ENCODE results near the gene ARL6IP5.

ARL6IP5 gene, protein sequence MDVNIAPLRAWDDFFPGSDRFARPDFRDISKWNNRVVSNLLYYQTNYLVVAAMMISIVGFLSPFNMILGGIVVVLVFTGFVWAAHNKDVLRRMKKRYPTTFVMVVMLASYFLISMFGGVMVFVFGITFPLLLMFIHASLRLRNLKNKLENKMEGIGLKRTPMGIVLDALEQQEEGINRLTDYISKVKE

GRCh38 chr3:69084326-69085167 lies at the start of gene ARL6IP5:
Gene ARL6IP5, plus strand, starts transcription at chr3:69084937. Its CDS starts 111 bp downstream, at chr3:69085048.
- in situ Hi-C loops (cut with HindIII; ENCODE audit: low sequenced_read_pairs), result loop anchor here (5.0 kb wide), 1 partner anchor 67 kb away; no protein-coding TSS in a partner anchor

GRCh38 chr3:69044608-69045007 lies 40.1 kb upstream of the ARL6IP5 start:
- in situ Hi-C loops (cut with HindIII; ENCODE audit: low sequenced_read_pairs), result no loop called here

- in situ Hi-C loops (cut with HindIII; ENCODE audit: low sequenced_read_pairs), result no loop called here
Measured at GRCh38 chr3:69048990-69049389, 35.7 kb upstream of the ARL6IP5 start.

DNA sequence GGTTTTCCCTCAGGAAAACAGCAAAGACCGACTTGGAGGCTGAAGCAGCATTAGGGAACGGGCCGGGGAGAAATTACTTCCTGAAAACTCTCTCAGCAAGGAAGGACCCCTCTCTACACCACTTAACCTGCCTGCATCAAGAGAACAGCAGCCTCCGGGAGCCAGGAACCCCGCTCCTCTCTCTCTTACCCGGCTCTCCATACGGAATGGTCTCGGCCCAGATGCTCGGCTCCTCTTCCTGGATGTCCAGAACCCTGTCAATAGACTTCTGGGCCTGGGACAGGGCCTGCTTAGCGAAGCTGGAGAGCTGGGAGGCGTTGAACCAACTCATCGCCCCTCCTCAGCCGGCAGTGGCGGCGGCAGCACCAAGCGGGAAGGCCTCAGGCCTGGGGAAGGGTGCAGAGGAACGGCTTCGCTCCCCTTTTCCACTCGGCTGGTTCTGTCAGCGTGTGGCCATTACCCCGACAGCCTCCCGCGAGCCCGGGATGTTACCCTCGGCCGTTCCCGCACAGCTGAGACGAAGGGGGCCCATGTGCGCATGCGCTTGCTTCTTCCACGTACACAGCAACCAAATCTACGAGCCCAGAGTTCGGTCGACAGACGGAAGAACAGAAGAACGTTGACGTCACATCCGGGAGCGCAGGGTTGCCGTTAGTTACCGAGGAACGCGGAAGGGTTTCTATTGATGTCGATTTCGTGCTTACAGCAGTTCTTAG lies 32.8 kb upstream of the ARL6IP5 start, which contains the start of gene TMF1:
TSS of gene TMF1 (minus strand) at position 578 of the 716 bp plus-strand sequence. CDS start at position 331, 247 bp downstream.
- in situ Hi-C loops (cut with HindIII; ENCODE audit: low sequenced_read_pairs), result no loop called here

DNA sequence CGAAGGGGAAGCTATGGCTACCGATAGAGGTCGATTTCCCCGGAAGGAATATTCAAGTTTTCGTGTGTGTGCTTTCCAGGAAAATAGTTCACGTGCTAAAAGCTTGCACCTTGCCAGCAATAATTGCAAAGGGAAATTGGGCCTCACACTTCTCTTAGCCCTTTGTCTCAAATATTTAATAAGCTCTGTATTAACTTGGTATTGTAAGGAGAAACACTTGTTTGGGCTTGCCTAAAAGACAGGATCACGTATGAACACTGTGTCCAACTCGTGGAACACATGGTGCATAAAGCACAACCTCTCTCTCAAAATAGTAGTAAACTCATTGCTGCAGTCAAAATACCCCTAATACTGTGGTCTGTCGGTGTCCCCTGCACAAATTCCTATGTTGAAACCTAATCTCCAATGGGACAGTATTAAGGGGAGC lies 32.3 kb upstream of the ARL6IP5 start:
- in situ Hi-C loops (cut with HindIII; ENCODE audit: low sequenced_read_pairs), result no loop called here

- in situ Hi-C loops (cut with HindIII; ENCODE audit: low sequenced_read_pairs), result no loop called here
Measured at GRCh38 chr3:69058180-69058946, 26.4 kb upstream of the ARL6IP5 start.

DNA sequence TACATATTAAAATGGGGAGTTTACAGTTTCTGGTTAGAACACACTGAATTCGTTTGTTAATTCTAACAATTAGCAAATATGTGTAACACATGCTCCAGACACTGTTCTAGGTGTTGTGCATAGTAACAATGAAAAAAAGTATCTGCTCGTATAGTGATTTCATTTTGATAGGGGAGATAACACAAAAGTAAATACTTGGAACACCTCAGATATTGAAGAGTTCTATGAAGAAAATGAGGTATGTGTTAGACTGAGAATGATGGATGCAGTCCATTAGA lies 25.9 kb upstream of the ARL6IP5 start:
- in situ Hi-C loops (cut with HindIII; ENCODE audit: low sequenced_read_pairs), result no loop called here

- in situ Hi-C loops (cut with HindIII; ENCODE audit: low sequenced_read_pairs), result loop anchor here (5.0 kb wide), 1 partner anchor 108 kb away; no protein-coding TSS in a partner anchor
Measured at GRCh38 chr3:69059688-69060087, 25.0 kb upstream of the ARL6IP5 start.

DNA sequence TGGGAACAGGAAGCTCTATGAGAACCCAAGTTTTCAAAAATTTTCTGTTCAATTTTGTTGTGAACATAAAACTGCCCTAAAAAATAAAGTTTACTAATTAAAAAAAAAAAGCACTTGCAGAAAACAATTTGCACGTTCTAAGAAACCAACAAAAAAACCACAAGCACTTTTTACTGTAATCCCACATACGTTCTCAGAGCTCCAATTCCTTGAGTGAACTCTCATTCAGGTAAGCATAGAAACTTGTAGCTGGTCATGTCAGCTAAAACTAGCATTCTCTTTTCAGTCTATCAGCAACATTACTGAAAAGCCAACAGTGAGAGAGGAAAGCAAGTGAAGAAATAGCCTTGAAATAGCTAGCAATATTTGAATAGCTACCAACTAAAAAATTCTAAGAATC lies 21.1 kb upstream of the ARL6IP5 start:
- in situ Hi-C loops (cut with HindIII; ENCODE audit: low sequenced_read_pairs), result loop anchor here (5.0 kb wide), 1 partner anchor 104 kb away; no protein-coding TSS in a partner anchor

DNA sequence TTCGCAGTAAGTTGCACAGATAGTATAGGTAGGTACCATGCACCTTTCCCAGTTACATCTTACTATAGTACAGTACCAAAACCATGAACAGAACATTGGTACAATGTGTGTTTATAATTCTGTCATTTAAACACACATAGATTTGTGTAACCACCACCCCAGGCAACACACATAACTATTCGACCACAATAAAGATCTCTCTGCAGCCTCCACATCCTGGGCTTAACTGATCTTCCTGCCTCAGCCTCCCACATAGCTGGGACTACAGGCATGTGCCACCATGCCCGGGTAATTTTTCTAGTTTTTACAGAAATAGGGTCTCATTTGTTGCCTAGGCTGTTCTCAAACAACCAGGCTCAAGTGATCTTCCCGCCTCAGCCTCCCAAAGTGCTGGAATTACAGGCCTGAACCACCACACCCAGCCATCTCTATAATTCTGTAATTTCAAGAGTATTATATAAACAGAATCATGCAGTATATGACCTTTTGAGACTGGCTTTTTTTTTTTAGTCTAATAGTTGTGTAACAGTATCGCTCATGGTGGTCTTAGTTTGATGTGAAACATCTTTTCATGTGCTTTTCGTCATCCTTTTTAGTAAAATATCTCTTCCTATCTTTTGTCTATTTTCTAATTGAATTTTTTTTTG lies 19.3 kb upstream of the ARL6IP5 start:
- in situ Hi-C loops (cut with HindIII; ENCODE audit: low sequenced_read_pairs), result no loop called here

GRCh38 chr3:69066121-69066520 lies 18.6 kb upstream of the ARL6IP5 start:
- in situ Hi-C loops (cut with HindIII; ENCODE audit: low sequenced_read_pairs), result no loop called here

GRCh38 chr3:69072928-69073327 lies 11.8 kb upstream of the ARL6IP5 start:
- in situ Hi-C loops (cut with HindIII; ENCODE audit: low sequenced_read_pairs), result no loop called here

GRCh38 chr3:69079269-69080159 lies 5.2 kb upstream of the ARL6IP5 start:
- in situ Hi-C loops (cut with HindIII; ENCODE audit: low sequenced_read_pairs), result loop anchor here (5.0 kb wide), 1 partner anchor 62 kb away; no protein-coding TSS in a partner anchor

DNA sequence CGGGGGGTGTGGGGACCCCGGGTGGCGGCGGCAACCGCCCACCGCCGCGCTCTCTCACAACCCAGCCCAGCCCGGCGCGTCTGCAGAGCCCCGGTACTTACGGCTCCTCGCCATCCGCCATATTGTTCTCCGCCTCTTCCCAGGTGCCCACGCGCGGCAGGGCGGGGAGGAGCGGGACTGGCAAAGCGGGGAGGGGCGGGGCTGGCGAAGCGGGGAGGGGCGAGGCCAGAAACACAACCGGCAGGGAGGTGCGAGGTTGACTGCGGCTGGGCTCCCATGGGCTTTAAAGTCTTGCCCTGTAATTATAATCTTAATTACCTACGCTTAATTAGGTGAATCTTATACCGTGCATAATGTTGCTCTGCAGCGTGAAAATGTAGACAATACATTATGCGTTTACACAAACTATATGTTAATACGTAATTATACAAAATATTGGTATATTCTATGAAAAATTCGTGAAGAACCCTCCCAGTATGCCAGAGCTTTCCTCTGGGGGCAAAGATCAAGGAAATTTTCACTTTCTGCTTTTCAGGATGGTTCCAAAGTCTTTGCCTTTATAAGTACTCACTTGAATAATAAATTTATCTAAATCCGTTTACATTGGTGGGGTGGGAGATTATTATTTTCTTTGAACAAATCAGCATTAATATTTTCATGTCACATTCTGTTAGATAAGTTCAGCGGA lies 4.4 kb upstream of the ARL6IP5 start, which contains the start of gene UBA3:
TSS of gene UBA3 (minus strand) at position 133 of the 688 bp plus-strand sequence. CDS start at position 121, 12 bp downstream.
- in situ Hi-C loops (cut with HindIII; ENCODE audit: low sequenced_read_pairs), result loop anchor here (5.0 kb wide), 1 partner anchor 63 kb away; no protein-coding TSS in a partner anchor

GRCh38 chr3:69081583-69082262 lies 3.0 kb upstream of the ARL6IP5 start:
- in situ Hi-C loops (cut with HindIII; ENCODE audit: low sequenced_read_pairs), result loop anchor here (5.0 kb wide), 1 partner anchor 64 kb away; no protein-coding TSS in a partner anchor

DNA sequence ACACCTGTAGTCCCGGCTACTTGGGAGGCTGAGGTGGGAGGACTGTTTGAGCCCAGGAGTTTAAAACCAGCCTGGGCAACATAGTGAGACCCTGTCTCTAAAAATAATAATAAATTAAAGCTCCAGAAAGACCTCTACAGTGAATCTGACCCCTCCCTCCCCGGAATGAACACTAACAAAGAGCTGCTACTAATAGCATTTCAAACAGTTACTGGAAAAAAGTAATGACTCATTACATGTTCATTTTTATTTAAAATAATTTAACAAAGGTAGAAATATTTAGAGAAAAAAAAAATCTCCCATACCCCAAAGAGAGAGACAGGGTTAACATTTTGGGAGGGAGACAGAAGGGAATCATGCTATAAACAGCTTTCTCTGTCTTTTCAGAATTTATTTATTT lies 2.4 kb upstream of the ARL6IP5 start:
- in situ Hi-C loops (cut with HindIII; ENCODE audit: low sequenced_read_pairs), result loop anchor here (5.0 kb wide), 1 partner anchor 65 kb away; no protein-coding TSS in a partner anchor

DNA sequence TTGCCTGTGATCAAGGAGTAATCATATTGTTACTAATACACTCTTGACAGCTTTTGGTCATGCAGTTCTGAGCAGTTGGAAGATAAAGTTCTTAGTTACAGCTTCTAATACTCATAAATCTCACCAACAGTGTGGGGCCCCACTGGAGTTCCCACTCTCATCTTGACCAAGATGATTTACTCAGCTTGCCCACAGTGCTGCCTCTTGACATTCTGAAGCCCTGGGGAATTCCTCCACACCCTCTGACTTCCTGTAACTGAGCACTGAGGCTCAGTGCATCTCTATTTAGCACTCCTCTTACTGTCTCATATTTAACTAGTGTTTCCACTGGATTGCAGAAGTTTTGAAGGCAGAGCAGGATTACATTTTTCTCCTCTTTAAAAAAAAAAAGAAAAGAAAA lies 1.9 kb upstream of the ARL6IP5 start:
- in situ Hi-C loops (cut with HindIII; ENCODE audit: low sequenced_read_pairs), result loop anchor here (5.0 kb wide), 1 partner anchor 66 kb away; no protein-coding TSS in a partner anchor
